Measurements from ENCODE around the gene TSSK6.
A peak's percentile ranks its signal among the peaks of the same experiment; 100 is the strongest.

The TSSK6 gene

GRCh38 chr19:19502808-19503602, 12.3 kb downstream of the TSSK6 start:
- DNase-seq = no peak

DNA sequence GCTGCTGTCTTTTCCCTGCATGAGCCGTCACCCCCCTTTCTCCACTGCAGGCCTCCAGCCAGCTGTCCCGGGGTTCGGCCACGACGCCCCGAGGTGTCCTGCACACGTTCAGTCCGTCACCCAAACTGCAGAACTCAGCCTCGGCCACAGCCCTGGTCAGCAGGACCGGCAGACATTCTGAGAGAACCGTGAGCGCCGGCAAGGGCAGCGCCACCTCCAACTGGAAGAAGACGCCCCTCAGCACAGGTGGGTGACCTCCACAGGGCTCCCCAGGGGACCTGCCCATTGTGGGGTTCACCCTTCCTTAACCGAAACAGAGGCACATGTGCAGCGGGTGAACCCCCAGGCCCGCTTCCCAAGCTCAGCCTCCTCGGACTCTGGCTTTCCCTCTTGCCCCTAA, 13.1 kb downstream of the TSSK6 start:
- no peak for DNase-seq

GRCh38 chr19:19501798-19502197, 13.6 kb downstream of the TSSK6 start:
- DNase-seq = no peak

DNA sequence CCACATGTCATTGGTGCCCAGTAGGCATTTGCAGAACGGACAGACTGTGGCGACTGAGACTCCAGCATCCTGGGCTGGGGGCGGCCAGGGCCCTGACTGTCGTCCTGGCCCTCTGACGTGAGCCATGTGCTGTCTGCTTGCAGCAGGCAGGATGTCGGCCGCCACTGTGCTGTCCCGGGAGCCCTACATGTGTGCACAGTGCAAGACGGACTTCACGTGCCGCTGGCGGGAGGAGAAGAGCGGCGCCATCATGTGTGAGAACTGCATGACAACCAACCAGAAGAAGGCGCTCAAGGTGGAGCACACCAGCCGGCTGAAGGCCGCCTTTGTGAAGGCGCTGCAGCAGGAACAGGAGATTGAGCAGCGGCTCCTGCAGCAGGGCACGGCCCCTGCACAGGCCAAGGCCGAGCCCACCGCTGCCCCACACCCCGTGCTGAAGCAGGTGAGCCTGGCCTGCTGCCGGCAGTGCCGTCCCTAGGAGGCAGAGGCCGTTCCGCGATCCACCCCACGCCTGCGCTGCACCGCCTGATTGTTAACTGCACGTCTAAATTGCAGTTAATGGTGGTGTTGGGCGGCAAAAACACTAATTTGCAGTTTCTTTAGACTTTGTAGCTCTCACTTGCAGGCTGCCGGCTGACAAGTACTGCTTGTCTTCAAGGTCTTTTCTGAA, 14.2 kb downstream of the TSSK6 start:
- no peak for DNase-seq

GRCh38 chr19:19499272-19499995, 15.9 kb downstream of the TSSK6 start:
- no peak for DNase-seq

DNA sequence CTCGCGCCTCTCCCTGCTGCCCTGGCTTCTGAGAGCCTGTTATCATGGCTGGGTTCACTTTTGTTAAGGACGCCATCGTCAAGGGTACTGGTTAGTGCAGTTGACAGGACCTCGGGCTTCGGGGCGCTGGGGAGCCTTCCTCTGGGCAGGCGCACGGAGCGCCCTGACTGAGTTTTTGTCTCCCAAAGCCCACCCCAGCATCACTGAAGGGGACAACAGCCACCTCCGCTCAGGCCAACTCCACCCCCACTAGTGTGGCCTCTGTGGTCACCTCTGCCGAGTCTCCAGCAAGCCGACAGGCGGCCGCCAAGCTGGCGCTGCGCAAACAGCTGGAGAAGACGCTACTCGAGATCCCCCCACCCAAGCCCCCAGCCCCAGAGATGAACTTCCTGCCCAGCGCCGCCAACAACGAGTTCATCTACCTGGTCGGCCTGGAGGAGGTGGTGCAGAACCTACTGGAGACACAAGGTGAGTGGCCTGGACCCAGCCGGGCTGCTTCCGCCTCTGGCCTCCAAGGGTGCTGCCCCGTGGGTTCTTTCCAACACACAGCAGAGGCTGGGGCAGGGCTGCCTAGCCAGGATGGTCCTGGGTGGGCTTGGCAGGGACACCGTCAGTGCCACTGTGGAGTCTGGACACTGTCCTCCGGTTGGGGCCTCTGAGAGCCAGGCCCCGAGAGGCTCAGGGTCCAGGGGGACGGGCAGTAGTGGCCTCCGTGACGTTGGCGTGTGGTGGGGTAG, 16.9 kb downstream of the TSSK6 start:
- no peak for DNase-seq

GRCh38 chr19:19495614-19496603, 19.4 kb downstream of the TSSK6 start:
- no peak for DNase-seq

DNA sequence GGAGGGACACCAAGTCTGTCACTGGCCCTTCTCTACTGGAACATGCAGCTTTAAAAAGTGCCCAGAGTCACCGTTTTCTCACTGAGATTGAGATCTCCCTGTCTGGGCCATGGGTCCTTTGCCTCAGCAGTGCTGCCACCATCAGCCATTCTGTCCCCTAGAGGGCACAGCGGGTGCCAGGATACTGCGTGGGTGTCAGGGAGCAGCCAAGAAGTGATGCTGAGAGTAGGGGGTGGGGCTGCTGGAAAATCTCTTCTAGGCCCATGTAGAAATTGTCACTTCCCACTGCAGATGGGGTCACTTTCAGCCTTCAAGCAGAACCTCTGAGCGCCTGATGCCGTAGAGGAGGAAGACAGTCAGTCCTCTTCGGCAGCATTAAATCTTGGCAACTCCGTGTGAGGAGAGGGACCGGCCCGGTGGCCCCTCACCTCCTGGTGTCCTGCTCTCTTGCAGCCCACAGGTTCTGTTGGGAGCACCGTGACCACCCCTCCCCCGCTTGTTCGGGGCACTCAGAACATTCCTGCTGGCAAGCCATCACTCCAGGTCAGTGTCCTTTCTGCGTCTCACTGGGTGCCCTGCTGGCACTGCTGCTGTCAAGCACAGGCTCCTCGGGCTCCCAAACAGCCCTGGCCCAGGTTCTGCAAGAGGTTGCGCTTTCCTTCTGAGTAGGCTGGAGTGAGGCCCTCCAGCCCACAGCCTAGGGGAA, 21.4 kb downstream of the TSSK6 start:
- no peak for DNase-seq

GRCh38 chr19:19492026-19492610, 23.2 kb downstream of the TSSK6 start:
- no peak for DNase-seq

DNA sequence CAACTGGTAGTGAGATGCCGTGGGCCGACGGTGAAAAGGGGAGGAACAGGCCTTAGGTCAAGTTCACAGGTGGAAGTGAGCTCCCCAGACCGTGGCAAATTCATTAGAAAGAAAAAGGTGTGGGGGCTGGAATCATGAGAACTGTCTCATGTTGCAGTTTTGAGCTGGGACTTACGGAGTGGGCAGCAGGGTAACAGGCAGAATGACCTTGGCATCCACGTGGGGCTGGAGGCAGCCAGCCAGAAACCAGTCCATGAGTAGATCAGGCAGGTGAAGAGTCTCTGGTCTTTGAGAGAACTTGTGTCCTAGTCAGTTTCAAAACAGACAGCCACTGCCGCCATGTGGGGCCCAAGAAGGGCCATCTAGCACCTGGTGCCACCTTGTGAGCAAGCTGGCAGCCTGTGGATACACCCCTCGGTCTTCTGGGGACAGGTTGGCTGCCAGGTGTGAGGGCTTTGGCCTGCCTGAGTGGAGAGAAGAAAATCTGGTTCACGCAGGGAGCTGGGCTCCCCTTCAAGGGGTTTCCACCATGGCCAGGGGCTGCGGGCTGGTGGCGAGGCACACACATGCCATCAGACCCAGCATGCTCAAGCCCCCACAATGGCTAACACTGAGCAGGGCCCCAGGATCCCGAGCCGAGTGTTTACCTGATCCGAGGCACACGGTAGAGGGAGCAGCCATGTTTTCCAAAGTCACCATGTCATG, 23.9 kb downstream of the TSSK6 start:
- no peak for DNase-seq

- peak; percentile 34 for DNase-seq
These were observed 25.0 kb downstream of the TSSK6 start for GRCh38 chr19:19490214-19490968.

DNA sequence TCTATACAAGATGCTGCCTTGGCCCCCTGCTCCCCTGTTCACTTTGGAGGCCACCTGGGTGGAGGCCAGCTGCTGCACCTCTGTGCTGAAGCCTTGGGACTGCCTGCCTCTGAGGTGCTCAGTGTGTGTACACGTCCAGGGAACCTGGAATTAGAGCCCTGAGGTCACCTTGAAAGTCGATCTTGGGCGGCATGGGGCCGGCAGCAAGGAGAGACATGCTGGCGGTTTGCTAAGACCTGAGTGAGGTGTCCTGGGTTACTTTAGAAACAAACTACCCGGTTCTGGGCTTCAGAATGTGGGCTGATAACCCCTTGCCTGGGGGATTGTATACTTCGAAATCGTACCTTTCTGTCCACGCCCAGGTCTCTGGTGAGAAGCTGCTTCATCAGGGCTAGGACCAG, 25.5 kb downstream of the TSSK6 start:
- no peak for DNase-seq

DNA sequence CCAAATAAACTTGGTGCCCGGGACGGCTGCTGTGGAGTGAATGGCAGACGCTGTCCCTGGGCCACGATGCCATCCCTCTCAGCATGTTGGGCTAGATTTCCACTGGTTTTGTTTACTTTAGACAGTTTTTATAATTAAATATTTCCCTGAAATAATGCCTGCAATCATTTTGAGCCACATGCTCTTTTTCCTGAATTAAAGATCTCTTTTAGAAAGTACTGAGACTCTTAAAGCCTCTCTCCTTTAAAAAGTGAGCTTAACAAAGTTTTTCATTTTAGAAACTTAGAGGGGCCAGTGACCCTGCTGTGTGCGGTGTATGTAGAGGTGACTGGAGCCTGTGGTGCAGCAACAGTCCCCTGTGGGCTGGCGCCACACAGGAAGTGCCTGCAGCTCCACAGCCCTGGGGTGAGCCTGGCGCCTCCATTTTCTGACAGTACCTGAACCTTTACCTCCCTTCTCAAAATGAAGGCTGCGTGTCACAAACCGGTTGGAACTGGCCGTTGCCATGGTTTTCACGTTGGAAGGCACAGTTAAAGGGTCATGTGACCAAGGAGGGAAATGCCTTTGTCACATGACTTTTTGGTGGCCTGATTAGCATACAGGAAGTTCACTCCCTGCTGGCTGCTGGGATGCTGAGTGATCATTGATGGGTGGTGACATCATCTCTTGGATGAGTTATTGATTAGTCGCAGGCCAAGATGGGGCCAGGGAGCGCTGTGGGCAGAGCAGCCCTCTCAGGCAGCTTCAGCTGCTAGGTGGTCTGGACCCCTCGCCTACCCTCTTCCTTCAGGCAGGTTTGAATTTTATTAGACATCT, 26.3 kb downstream of the TSSK6 start:
- DNase-seq = peak; percentile 97

DNA sequence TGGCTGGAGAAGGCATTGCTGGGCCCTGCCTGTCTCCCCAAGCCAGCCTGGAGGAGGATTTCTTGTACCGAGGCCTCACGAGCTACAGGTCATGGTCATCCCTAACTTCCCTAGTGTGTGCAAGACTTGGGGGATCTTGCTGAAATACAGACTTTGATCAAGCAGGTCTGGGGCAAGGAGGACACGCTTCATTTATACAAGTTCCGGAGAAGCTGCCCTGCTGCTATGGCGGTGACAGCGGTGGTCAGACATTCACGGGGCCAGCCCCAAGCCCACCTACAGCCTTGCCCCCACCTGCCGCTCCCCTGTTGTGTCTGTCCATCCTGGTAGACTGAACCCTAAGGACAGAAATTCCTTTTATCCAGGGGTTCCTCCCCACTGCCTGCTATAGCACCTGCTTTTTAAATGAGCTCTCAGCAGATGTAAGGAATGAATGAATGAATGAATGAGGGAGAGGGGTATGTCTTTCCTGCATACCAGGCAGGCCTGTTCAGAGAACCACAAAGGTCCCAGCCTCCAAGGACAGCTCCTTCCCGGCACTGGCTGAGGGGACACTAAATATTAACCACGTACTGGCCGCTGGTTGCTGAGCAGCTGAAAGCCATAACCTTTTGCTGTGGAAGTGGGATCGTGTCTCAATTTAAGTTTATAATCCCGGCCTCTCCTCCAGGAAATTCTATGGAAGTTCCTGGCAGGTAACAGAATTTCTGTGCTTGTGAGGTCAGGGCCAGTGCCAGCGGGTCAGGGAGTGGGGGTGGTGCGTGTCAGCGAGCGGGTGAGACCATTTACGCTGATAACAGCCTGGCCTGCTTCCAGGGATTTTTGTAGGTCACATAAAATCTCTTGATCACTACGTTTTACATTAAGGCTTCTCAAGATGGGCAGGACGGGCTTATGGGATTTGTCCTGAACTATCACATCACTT, 27.1 kb downstream of the TSSK6 start:
- DNase-seq = no peak

- DNase-seq = peak; percentile 43
These were observed 28.0 kb downstream of the TSSK6 start for GRCh38 chr19:19487077-19487949.
